ENCODE data around the gene UMOD.

- TF ChIP-seq CTCF (IDR thresholded peaks at IDR 0.05) (no peak), POLR2A (IDR thresholded peaks at IDR 0.05) (no peak)
Observed at GRCh38 chr16:20401066-20401465, 48.6 kb upstream of the UMOD start.
